ENCODE measurements around the gene ISYNA1. TPM values are rescaled to one million over a fixed set of nuclear protein-coding genes. Genes with fewer than 3 reads are reported as not detected.

The ISYNA1 gene
- total and polyA plus RNA-seq, 2 donors (not counting 3 experiments of a cell fraction or from before 2014, with no cell fraction given): 69.0 to 70.2 TPM

DNA sequence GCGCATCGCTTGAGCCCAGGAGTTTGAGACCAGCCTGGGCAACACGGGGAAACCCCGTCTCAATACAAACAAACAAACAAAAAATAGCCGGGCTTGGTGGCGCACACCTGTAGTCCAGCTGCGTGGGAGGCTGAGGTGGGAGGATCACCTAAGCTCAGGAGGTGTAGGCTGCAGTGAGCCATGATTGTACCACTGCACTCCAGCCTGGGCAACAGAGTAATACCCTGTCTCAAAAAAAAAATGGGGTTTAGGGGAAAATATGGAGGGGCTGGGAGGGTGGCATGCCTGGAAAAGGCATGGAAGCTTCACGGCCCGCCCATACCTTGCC lies 1.9 kb upstream of the ISYNA1 start:
- CTCF ChIA-PET: interaction anchor here (0.7 to 3.7 kb wide), 6 partner anchors 9 to 407 kb away, joined by 3 to 23 read pairs (median 4); no protein-coding TSS in a partner anchor
- Histone ChIP-seq H3K9me1 (replicated peaks; ENCODE audit: control insufficient read depth, extremely low read depth, insufficient read depth, low read length) (no peaks in the 10 kb centered on the region), H3K4me3 (replicated peaks in 1 of 3; ENCODE audit: insufficient read depth in 1 of 3, low read depth in 1 of 3, low read length in 3 of 3) (no peak overlapping the region), H3K27me3 (ENCODE audit: control insufficient read depth in 2 of 2, insufficient read depth in 2 of 2, low read length in 2 of 2) (no peaks in the 10 kb centered on the region), H3K4me2 (ENCODE audit: insufficient read depth, low read length) (no peak overlapping the region), H3K9me3 (replicated peaks; ENCODE audit: control insufficient read depth, insufficient read depth, low read length) (no peaks in the 10 kb centered on the region), H2AFZ (ENCODE audit: low read depth, low read length) (no peak overlapping the region), H4K20me1 (replicated peaks; ENCODE audit: control insufficient read depth, extremely low read depth, insufficient read depth, low read length) (no peaks in the 10 kb centered on the region), H3K9ac (replicated peaks; ENCODE audit: extremely low read depth, insufficient read depth, low read length) (no peak overlapping the region), H3K4me1 (ENCODE audit: control insufficient read depth, extremely low read depth, insufficient read depth, low read length) (peaks cover 6% of the 10 kb centered on the region), H3K36me3 (ENCODE audit: control insufficient read depth in 2 of 2, extremely low read depth in 1 of 2, insufficient read depth in 2 of 2, low read length in 2 of 2) (peaks cover 0 to 15% of the 10 kb centered on the region in 2 experiments), H3K27ac (ENCODE audit: insufficient read depth, low read depth, low read length) (no peak overlapping the region), H3K79me2 (ENCODE audit: control insufficient read depth, insufficient read depth, low read length) (no peaks in the 10 kb centered on the region)
- DNase-seq (ENCODE audit: low read depth, low spot score) (no peak), FAIRE-seq (no peak)
- dilution Hi-C loops (cut with MboI; ENCODE audit: extremely low pct_ligation_motif_present, low sequenced_read_pairs) (no loop called here), intact Hi-C loops (cut with micrococcal nuclease) (no loop called here)
- BruUV-seq (replicated peaks): no TSS peak
- POLR2A ChIA-PET: no interaction called here
- TF ChIP-seq MAX (IDR thresholded peaks at IDR 0.05; ENCODE audit: insufficient read depth, insufficient read length) (no peak), GATA2 (IDR thresholded peaks at IDR 0.05; ENCODE audit: insufficient read depth, insufficient read length, low read depth, low read length) (no peak), EZH2 (IDR thresholded peaks at IDR 0.05; ENCODE audit: borderline replicate concordance, low read depth, low read length, severe bottlenecking) (no peak), FOS (IDR thresholded peaks at IDR 0.05; ENCODE audit: borderline replicate concordance, insufficient read depth, low read length) (no peak), MYC (IDR thresholded peaks at IDR 0.05; ENCODE audit: low read depth, low read length) (no peak), POLR2A (IDR thresholded peaks at IDR 0.05; ENCODE audit: low read depth, low read length) (no peak), JUN (IDR thresholded peaks at IDR 0.05; ENCODE audit: borderline replicate concordance, insufficient read depth, insufficient read length, low read depth) (no peak), POLR2AphosphoS5 (IDR thresholded peaks at IDR 0.05; ENCODE audit: insufficient read depth, low read depth, low read length) (no peak)
- TF ChIP-seq, protein P1, sequence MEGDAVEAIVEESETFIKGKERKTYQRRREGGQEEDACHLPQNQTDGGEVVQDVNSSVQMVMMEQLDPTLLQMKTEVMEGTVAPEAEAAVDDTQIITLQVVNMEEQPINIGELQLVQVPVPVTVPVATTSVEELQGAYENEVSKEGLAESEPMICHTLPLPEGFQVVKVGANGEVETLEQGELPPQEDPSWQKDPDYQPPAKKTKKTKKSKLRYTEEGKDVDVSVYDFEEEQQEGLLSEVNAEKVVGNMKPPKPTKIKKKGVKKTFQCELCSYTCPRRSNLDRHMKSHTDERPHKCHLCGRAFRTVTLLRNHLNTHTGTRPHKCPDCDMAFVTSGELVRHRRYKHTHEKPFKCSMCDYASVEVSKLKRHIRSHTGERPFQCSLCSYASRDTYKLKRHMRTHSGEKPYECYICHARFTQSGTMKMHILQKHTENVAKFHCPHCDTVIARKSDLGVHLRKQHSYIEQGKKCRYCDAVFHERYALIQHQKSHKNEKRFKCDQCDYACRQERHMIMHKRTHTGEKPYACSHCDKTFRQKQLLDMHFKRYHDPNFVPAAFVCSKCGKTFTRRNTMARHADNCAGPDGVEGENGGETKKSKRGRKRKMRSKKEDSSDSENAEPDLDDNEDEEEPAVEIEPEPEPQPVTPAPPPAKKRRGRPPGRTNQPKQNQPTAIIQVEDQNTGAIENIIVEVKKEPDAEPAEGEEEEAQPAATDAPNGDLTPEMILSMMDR (IDR thresholded peaks at IDR 0.05; ENCODE audit: extremely low read depth in 1 of 2, insufficient read depth in 1 of 2, low read depth in 1 of 2, low read length in 2 of 2): no peak
